GM10248 (cell line): ENCODE results near the gene TAL1.
"Not testable (repeated sequence)": the region's sequence is repeated elsewhere in the genome, so short reads cannot be mapped to it uniquely, and the experiment has no call there.

Experiments used
- CTCF ChIA-PET: fragments of 300-600 bp; sonication (Branson Sonifier 250); formaldehyde crosslinking; extraction: SDS; loops from one replicate; lab custom pipeline; 2021; ENCODE audit warnings: antibody characterized with exemption; lab: Yijun Ruan, JAX
- POLR2A ChIA-PET: fragments of 350-650 bp; sonication (Branson Sonifier 250); formaldehyde crosslinking; extraction: SDS; loops from one replicate; lab custom pipeline; 2020; ENCODE audit warnings: antibody characterized with exemption; lab: Yijun Ruan, JAX
- DNase-seq: peaks from one replicate; pipeline ENCODE4 v3.0.0; 2012; ENCODE audit errors: extremely low spot score
- CTCF ChIP-seq: IDR thresholded peaks from 2 replicates; pipeline ENCODE4 v1.5.1; 2012; ENCODE audit warnings: mild to moderate bottlenecking, low read depth; ENCODE audit errors: extremely low read depth, missing control alignments, control extremely low read depth

Gene TAL1

DNA sequence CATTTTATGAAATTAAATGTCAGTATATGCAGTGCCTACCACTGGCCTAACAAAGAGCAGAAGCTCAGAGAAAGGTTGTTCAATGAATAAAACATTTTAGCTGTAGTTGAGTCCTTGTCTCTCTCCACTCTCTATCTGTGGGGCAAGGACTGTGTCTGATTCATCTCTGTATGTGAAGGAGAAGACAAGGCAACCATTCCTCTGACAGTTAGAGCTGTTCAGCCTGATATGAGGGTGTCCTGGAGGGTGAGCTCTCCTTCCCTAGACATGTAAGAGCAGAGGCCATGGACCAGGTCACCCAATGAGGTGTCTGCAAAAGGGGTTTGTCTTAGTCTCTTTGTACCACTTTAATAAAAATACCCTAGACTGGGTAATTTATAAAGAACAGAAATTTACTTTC, 37.7 kb downstream of the TAL1 start:
- POLR2A ChIA-PET, result no interaction called here
- CTCF ChIA-PET, result interaction anchor here (1.1 to 6.8 kb wide), 13 partner anchors 8 to 521 kb away, joined by 3 to 192 read pairs (median 12); partner anchors contain the start of gene FOXD2
- no peak for TF ChIP-seq CTCF

GRCh38 chr1:47193496-47193895, 38.5 kb downstream of the TAL1 start:
- POLR2A ChIA-PET, result interaction anchor here (0.5 kb wide), 1 partner anchor 147 kb away, joined by 3 read pairs; no protein-coding TSS in a partner anchor
- DNase-seq, result not testable (repeated sequence)
- CTCF ChIA-PET, result interaction anchor here (1.0 to 6.8 kb wide), 35 partner anchors 9 to 544 kb away, joined by 3 to 192 read pairs (median 7); partner anchors contain the start of gene FOXD2

More for the DNA sequence above, 37.7 kb downstream of the TAL1 start:
- DNase-seq, result no peak

DNA sequence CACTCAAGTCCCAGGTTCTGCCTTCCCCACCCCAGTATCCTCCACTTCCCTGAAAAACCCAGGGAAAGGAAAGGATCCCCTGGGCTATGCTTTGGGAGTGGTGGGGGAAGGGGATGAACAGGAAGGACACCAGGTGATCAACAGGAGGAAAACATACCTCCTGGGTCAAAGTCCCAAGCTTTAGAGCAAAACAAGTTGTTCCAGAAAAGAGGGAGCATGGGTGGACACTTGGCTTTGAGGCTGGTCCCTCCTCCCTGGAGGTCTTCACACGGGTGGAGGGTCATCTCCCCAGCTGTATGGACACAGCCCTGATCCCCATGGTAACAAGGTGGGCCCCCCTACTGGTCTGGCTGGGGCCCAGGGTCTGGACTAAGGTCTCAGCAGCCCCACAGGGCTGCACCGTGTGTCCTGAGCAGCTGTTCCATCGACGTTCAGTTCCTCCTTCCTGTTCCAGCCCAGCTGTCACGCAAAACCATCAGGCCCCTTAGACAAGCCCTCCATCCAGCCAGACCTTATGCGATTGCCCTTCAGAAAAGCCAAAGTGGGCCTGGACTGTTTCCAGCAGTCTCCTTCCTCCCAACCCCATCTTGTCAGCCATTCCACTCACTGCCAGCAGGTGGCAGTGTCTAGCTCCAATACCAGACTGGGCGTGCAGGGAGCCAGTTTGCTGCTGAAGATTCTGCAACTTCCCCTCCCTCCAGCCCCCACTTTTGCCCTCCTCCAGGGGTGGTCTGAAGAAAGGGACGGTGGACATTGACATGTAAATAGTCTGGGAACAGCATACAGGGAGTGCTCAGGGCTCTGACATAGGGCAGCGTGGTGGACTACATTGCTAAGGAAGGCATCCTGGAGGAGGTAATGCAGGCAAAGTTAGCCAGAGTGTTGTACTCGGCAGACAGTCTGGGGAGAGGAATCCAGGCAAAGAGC, 39.3 kb downstream of the TAL1 start:
- TF ChIP-seq CTCF, result peak; percentile 98
- POLR2A ChIA-PET, result interaction anchor here (0.5 kb wide), 1 partner anchor 148 kb away, joined by 3 read pairs; no protein-coding TSS in a partner anchor
- CTCF ChIA-PET, result interaction anchor here (0.7 to 6.8 kb wide), 39 partner anchors 9 to 545 kb away, joined by 3 to 192 read pairs (median 5); partner anchors contain the start of gene FOXD2
- DNase-seq, result peak; percentile 79

DNA sequence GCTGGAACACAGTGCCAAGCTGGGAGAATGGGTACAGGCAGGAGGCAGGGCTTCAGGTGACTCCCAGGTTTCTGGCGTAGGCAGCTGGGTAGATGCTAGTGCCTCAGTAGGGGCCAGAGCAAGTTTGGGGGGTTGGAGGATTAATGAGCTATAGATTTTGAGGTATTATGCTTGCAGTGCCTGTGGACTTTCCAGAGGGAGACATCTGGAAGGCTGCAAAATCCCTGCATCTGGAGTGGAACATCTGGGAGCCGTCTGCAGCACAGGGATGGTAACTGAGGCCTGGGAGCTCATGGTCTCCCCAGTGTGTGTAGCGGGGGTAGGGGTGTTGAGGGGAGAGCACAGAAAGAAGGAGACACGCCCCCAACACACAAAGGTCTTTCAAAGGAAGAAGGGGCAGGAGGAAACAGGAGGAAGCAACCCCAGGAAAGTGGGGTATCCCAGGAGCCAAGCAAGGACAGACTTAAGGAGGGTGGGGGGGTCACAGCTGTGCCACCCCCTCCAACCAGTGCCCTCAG, 40.0 kb downstream of the TAL1 start:
- no peak for DNase-seq
- ChIA-PET CTCF (interaction anchor here (0.7 to 6.8 kb wide), 22 partner anchors 10 to 535 kb away, joined by 3 to 192 read pairs (median 8); no protein-coding TSS in a partner anchor), POLR2A (no interaction called here)
- TF ChIP-seq CTCF, result no peak

DNA sequence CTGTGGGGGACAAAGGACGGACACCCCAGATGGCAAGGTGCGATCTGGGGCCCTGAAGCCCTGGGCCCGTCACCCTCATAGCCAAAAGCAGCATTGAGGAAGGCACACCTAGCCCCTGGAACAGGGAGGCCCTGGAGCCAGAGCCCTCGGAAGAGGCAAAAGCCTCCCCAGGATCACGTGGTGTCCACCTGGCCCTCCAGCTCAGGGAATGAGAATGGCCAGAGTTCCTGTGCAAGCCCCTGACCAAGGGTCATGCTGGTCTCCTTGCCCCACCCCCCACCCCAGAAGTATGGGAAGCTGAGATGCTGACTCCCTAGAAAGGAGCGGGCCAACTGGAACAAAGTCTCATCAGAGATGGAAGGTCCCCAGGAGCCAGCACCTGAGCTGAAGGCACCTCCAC, 41.2 kb downstream of the TAL1 start:
- ChIA-PET POLR2A (no interaction called here), CTCF (interaction anchor here (0.6 to 6.8 kb wide), 6 partner anchors 11 to 535 kb away, joined by 3 to 192 read pairs (median 6); no protein-coding TSS in a partner anchor)
- DNase-seq, result no peak
- no peak for TF ChIP-seq CTCF

GRCh38 chr1:47190509-47190855, 41.5 kb downstream of the TAL1 start:
- POLR2A ChIA-PET, result no interaction called here
- no peak for TF ChIP-seq CTCF
- DNase-seq, result no peak
- CTCF ChIA-PET, result interaction anchor here (1.3 to 6.8 kb wide), 4 partner anchors 10 to 536 kb away, joined by 4 to 192 read pairs (median 8); no protein-coding TSS in a partner anchor
